CD4-positive, alpha-beta T cell treated with Interleukin-15 for 4 hours (primary cell): ENCODE results near the gene PPP6R2.

ENCODE experiments used
- DNase-seq: peaks from one replicate; pipeline ENCODE4 v3.0.0-alpha.2; 2020; ENCODE audit warnings: low spot score

The PPP6R2 gene

DNA sequence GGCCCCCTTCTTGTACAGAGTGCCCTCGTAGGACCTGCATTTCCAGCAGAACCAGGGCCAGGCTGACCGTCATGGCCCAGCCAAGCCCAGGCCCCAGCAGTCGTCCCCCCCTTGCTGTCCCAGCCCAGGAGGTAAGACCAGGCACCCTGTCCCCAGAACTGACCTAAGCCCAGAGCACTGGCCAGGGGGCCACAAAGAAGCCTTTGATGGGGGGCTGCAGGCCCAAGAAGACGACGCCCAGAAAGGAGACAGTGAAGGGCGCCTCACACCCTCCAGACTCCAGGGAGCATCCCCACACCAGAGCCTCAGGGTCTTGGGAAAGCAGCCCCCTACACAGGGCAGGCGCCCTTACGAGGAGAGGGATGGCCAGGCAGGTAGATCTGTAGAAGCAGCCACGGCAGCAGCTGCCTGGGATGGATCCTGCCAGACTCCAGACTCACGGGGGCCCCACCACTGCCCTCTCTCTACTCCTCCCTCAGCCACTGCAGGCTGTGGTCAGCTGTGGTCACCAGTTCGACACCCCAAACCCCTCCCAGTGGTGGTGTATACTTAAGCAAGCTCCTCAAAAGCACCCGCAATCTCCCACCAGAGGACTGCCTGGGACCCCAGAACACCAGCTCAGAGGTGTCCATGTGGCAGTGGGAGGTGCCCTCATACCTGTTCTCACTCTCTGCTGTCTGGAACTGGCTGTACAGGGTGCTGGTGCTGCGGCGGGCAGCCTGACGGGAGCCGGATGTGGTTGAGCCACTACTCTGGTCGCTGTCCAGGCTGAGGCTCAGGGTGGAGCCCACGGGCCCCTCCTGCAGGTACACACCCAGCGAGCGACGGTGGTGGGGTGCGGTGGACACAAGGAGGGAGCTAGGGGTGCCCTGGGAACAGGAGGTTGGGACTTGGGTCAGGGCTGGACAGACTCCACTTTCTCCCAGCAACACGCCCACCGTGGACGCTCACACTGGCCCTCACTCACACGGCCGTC is 104.7 kb downstream of the PPP6R2 start:
- DNase-seq: no peak

DNA sequence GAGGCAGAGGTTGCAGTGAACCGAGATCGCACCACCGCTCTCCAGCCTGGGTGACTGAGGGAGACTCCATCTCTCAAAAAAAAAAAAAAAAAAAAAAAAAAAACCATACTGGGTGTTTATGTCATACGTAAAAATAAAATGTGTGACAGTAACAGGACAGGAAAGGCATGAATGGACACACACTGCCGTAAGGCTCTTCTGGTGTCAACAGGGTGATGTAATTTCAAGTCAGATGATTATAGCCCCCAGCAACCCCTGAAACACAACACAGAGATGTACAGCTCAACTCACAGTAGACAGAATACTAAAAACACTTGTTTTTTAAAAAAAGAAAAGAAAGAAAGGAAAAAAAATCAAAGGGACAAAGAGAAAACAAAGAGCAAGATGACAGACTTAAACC is 109.5 kb downstream of the PPP6R2 start:
- DNase-seq: no peak

DNA sequence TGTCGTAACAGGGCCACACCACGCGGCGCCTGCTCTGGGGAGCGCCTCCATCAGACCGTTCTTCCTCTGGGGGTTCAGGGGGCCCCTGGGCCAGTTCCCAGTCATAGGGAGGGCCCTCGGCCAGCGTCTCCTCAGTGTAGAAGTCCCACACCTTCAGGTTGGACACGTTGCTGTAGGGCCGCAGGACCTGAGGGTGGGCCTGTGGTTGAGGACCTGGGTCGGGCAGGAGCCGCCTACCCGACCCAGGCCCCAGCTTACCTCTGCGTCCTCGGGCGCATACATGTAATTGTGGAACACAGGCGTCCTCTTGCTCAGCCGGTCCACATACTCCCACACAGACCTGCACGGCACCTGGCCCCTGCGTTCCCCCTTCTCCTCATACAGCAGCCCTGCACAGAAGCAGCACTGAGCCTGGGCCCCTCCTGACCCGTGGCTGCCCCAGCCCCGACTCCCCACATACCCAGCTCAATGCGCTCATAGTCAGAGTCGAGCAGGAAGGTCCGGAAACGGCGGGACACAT is 111.5 kb downstream of the PPP6R2 start:
- no peak for DNase-seq

GRCh38 chr22:50455201-50455600 is 112.1 kb downstream of the PPP6R2 start:
- no peak for DNase-seq

GRCh38 chr22:50456026-50456425 is 112.9 kb downstream of the PPP6R2 start:
- no peak for DNase-seq

DNA sequence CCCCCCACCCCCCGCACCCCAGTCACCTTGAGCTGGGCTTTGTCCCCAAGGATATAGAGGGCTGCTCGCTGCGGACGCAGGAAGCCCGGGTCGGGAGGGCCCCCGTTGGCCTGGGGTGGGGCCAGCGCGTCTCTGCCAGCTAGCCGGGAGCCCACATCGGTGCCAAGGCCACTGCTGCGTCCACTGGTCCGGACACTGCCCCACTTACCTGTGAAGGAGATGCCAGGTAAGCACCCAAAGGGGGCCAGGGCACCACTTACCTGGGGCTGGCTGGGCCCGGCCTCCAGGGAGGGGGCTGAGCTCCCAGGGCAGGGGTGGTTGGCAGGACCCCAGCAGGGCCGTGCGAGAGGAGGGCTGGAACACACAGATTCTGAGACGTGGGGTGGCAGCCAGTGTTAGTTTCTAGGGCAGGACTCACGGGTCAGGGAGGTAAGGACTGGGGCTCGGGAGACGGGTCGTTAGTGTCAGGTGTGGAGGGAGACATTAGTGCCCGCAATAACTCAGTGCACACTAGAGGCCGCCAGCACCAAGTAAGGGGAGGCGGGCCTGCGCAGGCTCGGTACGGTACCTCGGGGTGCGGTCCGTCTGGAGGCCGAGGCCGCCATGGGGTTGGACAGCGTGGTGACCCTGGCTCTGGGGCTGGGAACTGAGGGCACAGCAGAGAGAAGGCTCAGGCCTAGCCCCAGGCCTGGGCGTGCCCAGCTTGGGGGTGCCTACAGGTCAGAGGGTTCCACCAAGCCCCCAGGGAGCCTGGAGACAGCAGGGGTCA is 113.5 kb downstream of the PPP6R2 start:
- no peak for DNase-seq

DNA sequence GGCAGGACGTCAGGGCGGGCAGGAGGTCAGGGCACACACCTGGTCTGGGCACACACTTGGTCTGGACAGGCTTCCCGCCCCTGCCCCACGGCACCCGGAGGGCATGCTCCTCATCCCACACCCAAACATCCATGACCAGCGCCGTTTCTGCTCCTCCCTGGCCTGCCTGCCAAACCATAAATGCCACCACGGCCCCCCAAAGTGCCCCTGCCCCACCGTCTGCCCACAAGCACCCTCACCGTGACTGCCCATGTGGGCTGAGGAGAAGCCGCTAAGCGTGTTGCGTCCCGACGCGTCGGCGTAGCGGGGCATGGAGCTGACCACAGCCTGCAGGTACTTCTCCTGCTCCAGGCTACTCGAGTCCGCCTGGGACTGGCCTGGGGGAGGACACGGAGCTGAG is 115.9 kb downstream of the PPP6R2 start:
- DNase-seq: no peak

- no peak for DNase-seq
Measured at GRCh38 chr22:50459496-50460140, 116.5 kb downstream of the PPP6R2 start.

- DNase-seq: no peak
Measured at GRCh38 chr22:50460938-50461337, 117.8 kb downstream of the PPP6R2 start.

DNA sequence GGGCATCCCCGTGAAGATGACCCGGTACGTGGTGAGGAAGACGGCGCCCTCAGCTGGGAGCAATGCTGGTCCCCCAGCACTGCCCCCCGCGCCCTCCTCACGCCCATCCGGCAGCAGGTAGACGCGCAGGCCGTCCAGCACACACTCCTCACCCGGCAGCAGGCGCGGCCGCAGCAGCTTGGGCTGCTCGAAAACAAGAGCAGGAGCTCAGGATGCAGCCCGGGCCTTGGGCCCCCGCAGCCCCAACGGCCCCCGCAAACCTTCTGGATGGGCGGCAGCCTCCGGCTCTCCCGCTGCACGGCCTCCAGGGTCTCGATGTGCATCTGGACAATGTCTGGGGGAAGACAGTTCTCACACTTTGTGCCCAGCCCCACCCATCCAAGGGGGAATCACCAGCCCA is 118.4 kb downstream of the PPP6R2 start:
- no peak for DNase-seq

GRCh38 chr22:50461979-50462540 is 118.9 kb downstream of the PPP6R2 start:
- no peak for DNase-seq

DNA sequence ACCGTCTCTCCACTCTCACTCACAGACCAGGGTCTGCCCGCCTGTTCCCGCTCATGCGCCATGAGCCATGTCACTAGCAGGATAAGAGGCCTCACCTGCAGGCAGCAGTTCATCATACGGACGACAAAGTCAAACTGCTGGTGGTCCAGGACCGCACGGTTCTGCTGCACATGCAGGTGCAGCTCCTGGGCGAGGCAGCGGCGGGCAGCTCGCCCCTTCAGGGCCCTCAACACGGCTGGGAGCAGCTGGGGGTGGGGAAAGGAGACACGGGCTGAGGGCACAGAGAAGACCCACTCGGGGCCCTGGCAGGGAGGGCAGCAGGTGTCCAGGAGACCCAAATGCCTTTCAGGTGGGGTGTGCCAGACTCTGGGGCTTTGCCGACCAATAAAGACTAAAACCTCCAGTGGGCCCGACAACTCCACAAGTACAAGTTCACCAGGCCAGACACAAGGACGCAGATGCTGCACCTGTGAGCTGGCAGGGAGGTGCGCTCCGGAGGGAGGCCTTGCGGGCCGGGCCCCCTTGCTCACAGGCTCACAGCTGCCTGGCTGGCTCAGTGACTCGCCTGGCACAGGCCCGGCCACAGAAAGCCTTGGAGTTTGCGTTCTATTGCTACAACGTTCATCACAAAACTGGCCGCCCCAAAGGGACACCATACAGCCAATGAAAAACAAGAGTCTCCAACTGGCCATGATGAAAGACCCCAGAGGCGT is 120.2 kb downstream of the PPP6R2 start:
- no peak for DNase-seq

GRCh38 chr22:50464451-50464850 is 121.3 kb downstream of the PPP6R2 start:
- DNase-seq: no peak

DNA sequence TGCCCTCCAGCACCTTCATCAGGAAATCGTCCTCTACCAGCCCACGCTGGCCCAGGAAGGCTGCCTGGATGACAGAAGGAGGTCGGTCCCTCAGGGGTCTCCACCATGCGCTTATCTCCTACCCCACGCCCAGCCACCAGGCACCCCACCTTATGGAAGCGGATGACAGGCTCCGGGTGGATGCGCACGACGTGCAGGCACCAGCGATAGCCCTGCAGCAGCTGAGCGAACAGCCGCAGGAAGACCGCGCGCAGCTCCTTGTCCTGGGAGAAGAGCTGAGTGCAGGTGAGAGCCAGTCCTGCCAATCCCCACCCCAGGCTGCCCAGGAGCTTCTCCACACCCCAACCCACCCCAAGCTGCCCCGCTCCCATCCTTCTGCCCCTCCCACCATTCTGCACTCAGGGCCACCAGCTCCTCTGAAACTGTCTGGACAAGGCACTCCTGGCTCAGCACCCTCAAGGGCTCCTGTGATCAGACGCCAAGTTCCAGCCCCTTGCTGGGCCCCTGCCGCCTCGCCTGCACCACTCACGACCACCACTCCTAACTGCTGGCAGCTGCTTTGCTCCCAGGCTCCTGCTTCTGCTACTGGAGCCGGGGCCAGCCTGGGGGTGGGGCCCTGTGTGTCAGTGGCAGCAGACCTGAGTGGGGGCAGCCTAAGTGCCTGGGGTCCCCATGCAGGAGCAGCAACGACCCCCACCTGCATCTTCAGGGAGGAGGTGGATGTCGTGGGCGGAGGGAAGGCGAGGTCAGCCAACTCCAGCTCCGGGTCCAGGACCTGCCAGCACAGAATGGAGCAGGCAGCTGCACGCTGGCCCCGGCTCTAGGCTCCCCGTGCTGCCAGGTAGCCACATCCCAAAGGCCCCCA is 122.2 kb downstream of the PPP6R2 start:
- DNase-seq: no peak

GRCh38 chr22:50467341-50467740 is 124.2 kb downstream of the PPP6R2 start:
- no peak for DNase-seq

DNA sequence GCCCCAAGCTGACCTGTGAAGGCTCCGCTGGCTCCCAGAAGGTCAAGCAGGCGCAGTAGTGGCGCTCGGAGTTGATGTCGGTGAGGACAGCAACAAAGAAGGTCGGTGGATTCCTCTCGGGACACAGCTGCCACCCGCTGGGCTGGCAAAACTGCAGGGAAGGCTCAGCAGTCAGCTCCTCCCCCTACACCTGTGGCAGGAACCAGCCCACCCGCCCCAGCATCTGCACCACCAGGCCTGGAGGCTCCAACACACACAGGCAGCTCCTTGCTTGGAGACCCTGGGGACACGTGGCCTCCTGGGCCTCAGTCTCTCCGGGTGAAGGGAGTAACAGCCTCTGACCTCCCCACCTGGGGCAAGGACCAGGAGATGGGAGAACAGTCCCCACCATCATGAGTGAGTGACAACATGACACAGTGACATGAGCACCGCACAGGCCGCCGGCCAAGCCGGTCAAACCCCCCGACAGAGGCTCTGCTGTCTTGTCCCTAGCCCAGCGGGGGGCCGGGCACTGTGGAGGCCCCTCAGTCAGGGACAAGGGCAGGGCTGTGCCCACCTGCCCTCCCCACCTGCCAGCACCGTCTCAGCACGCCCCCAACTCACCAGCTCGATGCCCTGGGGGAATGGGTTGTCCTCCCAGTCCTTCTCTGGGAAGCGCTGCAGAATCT is 124.8 kb downstream of the PPP6R2 start:
- no peak for DNase-seq

- no peak for DNase-seq
Measured at GRCh38 chr22:50468626-50469025, 125.5 kb downstream of the PPP6R2 start.

GRCh38 chr22:50469377-50470305 is 126.5 kb downstream of the PPP6R2 start:
- peak; percentile 99 for DNase-seq

DNA sequence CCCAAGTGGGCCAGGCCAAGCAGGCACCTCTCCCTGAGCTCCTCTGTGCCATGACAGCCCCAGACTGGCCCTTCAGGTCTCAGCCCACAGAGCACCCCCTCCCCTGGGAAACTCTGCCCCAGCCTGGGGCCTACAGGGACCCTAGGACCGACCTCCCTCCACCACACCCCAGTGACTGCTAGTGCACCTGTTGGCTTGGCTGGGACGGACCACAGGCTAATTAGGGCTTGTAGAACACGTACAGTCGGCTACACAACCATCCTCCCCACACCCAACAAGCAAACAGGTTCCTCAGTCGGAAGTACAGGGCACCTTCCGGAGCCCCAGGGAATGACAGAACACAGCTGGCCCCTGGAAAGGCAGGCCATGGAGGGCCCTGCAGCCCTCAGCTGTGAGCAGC is 127.4 kb downstream of the PPP6R2 start:
- DNase-seq: no peak
